Measurements from ENCODE around the gene ANKRD42.

The ANKRD42 gene

DNA sequence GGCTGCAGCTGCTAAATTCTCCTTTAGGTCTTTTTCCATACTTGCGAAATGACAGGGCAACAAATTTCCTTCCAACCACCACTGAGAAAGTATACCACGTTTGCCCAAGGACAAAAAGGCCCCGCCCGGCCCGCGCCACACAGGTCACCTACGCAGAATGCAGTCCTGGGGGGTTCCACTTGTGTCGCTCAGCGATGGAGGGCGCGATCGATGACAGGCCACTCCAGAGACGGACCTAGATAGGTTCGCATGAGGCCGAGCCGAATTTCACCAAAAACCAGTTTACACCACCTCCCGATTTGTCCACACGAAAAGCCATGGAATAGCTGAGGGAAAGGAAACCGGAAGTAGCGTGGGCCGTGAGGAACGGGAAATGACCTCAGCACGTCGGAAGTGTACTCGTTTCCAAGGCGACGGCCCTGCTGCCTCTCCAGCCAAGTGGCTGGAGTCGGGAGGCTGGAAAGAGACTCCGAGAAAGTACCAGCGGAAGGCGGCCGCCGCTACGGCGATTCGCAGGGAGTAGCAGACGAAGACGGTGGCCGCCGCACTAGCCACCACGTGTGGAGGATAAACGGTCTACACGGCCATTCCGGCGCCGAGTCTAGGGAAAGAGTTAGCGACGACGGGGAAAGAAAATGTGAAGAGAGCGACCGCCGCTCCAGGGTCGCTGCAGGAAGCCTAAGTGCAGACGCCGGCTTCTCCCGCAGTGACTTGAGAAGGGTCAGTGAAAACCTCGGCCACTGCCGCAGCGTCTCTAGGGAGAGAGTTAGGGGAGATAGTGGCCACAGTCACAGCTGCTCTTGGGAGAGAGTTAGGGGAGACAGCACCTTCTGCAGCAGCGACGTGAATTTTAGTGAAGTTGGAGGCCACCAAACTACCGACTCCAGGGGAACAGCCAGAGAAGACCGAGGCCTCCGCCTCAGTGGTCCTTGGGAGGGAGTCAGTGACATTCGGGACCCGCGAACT is at the start of gene ANKRD42:
Gene ANKRD42, plus strand, starts transcription at position 398 of the 966 bp plus-strand sequence. CDS start 959 bp downstream, outside the sequence.
- DNase-seq (ENCODE audit: low read depth in 2 of 2), result peak; percentile 67 to 71

DNA sequence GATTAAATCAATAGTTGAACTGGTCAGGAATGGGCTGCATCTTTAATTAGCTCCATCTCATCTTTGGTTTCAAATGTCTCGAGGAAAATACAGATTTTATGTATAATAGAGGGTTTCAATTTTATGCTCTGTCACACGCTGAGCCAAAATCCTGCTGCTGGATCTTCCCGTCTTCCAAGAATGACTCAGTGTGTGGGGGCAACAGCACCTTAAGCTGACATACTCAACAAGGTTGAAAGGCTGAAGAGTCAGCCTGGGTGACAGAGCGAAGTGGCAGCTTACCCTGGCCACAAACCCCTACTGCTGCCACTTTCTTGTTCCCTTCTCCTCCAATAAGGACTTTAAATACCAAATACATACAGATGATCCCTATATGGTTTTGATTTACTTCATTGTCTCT is 45.6 kb upstream of the ANKRD42 start:
- DNase-seq (ENCODE audit: low read depth in 2 of 2), result no peak

GRCh38 chr11:83150450-83150849 is 43.1 kb upstream of the ANKRD42 start:
- DNase-seq (ENCODE audit: low read depth in 2 of 2), result no peak

- DNase-seq (ENCODE audit: low read depth in 2 of 2), result no peak
These were observed 42.1 kb upstream of the ANKRD42 start for GRCh38 chr11:83151274-83151977.

DNA sequence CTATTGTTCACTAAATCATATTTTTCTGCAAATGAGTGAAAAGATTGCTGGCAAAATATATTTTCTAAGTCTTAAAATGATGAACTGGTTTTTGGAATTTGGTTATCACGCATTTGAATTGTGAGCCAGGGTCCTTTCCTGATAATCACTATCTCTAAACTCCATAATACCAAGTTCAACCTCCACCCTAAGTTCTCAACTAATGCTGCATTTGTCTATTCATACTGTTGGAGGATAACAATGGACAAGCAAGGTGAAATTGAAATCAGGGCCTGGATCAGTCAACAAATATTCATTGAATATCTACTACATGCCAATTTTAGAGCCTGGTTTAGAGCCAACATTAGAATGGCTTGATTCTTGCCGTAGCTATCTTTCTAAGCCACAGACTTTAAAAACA is 41.2 kb upstream of the ANKRD42 start:
- no peak for DNase-seq (ENCODE audit: low read depth in 2 of 2)

DNA sequence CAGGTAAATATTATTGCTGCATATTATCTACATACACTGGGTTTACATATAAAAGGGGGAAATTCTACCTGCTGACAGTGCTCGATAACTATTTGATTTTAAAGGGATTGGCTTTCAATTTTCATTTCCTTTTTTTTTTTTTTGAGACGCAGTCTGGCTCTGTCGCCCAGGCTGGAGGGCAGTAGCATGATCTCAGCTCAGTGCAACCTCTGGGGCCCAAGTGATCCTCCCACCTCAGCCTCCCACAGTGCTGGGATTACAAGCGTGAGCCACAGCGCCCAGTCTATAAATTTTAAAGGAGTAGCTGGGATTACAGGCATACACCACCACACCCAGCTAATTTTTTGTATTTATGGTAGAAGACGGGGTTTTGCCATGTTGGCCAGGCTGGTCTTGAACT is 39.7 kb upstream of the ANKRD42 start:
- no peak for DNase-seq (ENCODE audit: low read depth in 2 of 2)

GRCh38 chr11:83156144-83156995 is 37.1 kb upstream of the ANKRD42 start:
- DNase-seq (ENCODE audit: low read depth in 2 of 2), result peak in 1 of 2 donors; percentile 90

DNA sequence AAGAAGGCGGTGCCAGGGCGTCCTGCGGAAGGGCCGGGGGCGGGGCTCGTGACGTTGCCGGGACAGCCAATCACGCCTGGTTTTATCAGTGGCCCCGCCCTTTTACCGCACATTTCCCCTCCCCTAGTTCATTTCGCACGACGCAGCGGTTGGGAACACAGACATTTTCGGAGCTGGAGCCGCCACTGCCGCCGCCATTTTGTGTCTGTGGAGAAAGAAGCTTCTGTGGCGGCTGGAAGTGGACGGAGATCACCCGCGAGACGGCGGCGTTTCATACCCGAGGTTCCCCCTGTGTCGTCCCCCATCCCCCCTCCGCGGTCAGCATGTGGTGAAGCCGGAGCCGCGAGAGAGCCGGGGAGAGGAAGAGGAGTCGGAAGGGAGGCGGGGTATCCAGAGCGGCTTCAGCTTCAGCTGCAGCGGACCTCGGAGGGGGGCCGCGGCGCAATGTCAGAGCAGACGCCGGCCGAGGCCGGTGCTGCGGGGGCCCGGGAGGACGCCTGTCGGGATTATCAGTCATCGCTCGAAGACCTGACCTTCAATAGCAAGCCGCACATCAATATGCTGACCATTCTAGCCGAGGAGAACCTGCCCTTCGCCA is 36.4 kb upstream of the ANKRD42 start, which contains the start of gene PCF11:
Gene PCF11, plus strand, starts transcription at position 136 of the 598 bp plus-strand sequence. Its CDS starts 309 bp downstream, at position 445.
- DNase-seq (ENCODE audit: low read depth in 2 of 2), result peak in 1 of 2 donors; percentile 95

DNA sequence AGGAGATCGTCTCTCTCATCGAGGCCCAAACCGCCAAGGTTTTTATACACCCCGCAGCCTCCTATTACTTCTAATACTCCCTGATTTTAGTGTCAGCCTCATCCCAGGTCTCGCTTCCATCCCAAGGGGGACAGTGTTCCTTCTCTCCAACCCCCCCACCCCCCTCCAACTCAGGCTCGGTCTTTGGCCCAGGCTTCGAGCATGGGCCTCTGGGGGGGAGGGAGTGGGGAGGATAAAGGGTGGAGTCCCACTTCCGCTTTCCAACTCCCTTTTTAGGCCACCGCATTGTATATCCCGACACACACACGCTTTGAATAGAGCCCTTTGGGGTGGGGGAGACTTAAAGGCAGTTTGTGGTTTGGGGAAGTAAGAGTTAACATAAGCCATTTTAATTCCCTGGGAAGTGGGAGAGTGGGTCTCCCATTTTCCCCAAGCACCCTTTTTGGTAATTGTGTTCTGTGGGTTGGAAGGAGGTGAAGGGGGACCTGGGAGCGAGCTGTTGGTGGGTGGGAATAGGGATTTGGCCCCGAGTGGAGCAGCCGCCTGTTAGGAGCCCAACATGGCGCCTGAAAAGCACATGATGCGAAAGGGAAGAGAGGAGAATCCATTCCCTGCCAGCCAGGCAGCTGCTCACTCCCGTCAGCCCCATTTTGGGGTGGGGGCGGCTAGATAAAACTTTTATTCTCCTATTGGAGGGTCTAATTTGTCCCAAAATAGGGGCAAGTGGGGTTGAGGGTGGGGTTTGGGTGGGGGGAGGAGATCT is 35.7 kb upstream of the ANKRD42 start:
- peak in 1 of 2 donors; percentile 20 for DNase-seq (ENCODE audit: low read depth in 2 of 2)

DNA sequence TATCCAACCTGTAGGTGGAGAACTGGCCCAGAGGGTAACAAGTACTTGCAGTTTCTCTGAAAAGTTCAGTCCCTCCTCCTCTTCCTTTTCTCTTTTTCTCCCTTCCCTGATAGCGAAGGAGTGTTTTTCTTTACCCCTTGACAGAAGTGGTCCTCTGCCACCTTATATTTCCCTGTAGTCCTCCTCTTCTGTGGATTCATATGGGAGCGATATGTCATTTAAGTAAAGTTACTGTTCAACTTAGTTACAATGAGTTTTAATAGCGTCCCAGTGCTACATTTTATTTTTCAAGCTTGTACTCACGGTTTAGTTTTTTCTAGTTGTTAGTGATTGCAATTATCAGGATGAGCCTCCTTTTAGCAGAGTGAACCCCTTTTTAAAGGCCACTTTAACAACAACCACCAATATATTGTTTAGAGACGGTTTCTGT is 35.1 kb upstream of the ANKRD42 start:
- no peak for DNase-seq (ENCODE audit: low read depth in 2 of 2)

GRCh38 chr11:83158965-83159901 is 34.3 kb upstream of the ANKRD42 start:
- no peak for DNase-seq (ENCODE audit: low read depth in 2 of 2)

DNA sequence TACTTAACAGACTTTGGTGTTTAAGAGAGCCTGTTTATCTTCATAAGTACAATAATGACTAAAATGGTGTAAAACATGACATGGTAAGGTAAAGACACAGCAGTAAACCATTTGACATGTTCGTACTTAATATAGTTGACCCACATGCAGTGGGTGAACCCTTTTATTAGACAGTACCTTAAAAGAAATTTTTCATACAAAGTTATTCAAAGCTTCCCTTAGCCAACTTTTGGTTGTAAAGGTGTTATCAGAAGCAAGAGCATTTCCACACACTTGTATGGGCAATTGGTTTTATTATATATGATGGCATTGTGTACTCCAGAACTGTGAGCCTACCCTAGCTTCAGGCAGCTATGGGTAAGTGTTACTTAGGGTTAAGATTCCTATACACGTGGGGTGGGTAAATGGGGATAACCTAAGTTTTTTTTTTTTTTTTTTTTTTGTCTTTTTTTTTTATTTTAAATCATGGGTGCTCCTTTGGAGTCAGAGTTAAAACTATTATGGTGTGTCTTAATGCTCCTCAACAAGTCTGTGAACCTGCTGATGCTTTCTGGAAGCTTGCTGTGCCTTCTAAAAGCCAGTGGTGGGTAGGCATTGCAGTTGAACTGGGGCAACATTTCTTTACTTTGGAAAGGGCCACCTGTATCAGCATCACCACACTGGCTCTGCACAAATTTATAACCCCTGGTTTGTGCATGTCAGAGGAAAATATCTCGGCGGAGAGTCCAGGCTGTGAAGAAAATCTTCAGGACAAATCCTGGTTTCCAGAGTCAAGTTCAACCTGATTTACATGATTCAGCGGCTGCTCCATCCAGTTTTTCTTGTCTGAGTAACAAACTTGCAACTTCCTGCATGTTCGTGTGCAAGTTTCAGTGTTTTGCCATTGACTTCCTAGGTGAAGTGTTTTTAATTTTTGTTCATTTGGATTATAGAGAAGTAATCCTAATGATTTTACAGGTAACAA is 33.3 kb upstream of the ANKRD42 start:
- DNase-seq (ENCODE audit: low read depth in 2 of 2), result no peak

DNA sequence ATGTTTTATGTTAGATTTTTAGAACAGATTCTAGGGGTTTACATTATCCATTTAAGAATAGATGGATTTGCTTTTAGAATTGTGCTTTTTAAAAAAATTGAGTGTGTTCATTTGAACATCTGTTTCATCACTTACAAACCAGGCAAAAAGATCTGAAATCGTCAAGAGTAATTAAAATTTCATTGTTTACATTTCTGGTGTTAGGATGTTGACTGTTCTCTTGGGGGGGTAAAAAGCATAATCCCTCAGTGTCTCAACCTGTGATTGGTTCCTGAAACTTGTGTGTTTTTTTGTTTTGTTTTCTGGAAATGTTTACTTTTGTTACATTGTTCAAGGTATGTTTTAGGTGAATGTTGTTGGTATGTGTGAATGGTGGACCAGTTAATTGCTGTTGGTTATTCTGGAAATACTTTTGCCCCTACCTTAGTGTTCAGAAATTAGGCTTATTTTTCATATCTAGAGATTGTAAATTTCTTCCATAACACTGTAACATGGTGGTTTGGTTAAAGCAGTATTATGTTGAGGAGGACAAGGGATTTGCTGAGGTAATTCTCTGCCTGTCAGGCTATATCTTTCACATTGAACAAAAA is 31.8 kb upstream of the ANKRD42 start:
- no peak for DNase-seq (ENCODE audit: low read depth in 2 of 2)

- DNase-seq (ENCODE audit: low read depth in 2 of 2), result no peak
These were observed 31.1 kb upstream of the ANKRD42 start for GRCh38 chr11:83162377-83162776.

DNA sequence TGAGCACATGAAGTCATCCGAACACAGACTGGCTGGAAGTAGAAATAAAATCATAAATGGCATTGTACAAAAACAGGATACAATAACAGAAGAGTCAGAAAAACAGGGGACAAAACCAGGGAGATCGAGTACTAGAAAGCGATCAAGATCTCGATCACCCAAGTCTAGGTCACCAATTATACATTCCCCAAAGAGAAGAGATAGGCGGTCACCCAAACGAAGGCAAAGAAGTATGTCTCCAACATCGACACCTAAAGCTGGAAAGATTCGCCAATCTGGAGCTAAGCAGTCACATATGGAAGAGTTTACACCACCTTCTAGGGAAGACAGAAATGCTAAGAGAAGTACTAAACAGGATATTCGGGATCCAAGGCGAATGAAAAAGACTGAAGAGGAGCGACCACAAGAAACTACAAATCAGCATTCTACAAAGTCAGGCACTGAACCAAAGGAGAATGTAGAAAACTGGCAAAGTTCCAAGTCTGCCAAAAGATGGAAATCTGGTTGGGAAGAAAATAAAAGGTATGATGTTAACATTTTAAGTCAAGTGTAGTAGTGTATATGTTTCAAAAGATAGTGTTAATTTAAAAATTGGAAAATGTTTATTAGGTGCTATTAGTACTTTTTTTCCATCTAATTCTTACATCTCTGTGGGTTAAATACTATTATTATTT is 27.2 kb upstream of the ANKRD42 start:
- DNase-seq (ENCODE audit: low read depth in 2 of 2), result no peak

GRCh38 chr11:83168756-83169155 is 24.8 kb upstream of the ANKRD42 start:
- DNase-seq (ENCODE audit: low read depth in 2 of 2), result no peak

DNA sequence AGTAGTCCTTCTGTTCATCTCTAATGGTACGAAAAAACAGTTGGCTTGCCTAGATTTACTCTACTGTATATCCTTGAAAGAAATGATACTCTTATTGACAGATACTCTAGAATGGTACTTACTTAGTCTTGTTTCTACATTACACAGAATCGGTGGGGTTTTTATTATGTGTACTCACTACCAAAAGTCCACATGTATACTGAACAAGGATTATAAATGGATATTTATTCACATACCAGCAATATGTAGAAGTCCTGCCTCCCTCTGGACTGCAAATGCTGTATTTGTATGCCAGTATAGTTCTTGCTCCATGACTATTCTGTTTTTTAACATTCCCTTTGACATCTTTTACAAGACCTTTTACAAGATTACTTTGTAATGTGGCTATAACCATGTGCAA is 22.6 kb upstream of the ANKRD42 start:
- DNase-seq (ENCODE audit: low read depth in 2 of 2), result no peak

Data from stimulated activated CD8-positive, alpha-beta memory T cell treated with anti-CD3 and anti-CD28 coated beads, Interleukin-7, amount 100 ng/mL, for 1 hour (primary cell).